A673 (cell line): ENCODE results near the gene SLCO2A1. TPM values are rescaled to one million over a fixed set of nuclear protein-coding genes. Genes with fewer than 3 reads are reported as not detected.

Experiments
- BruUV-seq: library from RNA; stranded (reverse); fragments of 400-500 nt; replicated peaks from 2 replicates; lab custom pipeline; 2021; lab: Mats Ljungman, UMichigan
- CTCF ChIA-PET: fragments of 300-600 bp; sonication (Branson Sonifier 250); formaldehyde crosslinking; loops from one replicate; lab custom pipeline; 2022; ENCODE audit warnings: antibody characterized with exemption; lab: Charles Lee
- POLR2A ChIA-PET: fragments of 300-600 bp; sonication (Branson Sonifier 250); formaldehyde crosslinking; loops from one replicate; lab custom pipeline; 2022; ENCODE audit warnings: antibody characterized with exemption; ENCODE audit not compliant: low non-redundant PET; lab: Charles Lee
- DNase-seq: peaks from one replicate; pipeline ENCODE4 v3.0.0-alpha.2; 2015; ENCODE audit warnings: low spot score
- H3K27ac ChIP-seq: fragments of 200-600 bp; sonication (generic); 2 replicates; pipeline ENCODE4 v1.5.1; 2016; ENCODE audit warnings: mixed run types, low read depth, mild to moderate bottlenecking, mixed read lengths, antibody characterized with exemption, low read length; ENCODE audit not compliant: poor library complexity, severe bottlenecking
- H3K27me3 ChIP-seq: fragments of 200-600 bp; sonication (generic); replicated peaks from 2 replicates; pipeline ENCODE4 v1.6.1; 2017; ENCODE audit warnings: mixed run types, low read depth, mild to moderate bottlenecking, mixed read lengths, antibody characterized with exemption, low read length; ENCODE audit not compliant: insufficient read depth, poor library complexity
- H3K36me3 ChIP-seq: fragments of 200-600 bp; sonication (generic); 2 replicates; pipeline ENCODE4 v1.6.1; 2016; ENCODE audit warnings: mixed run types, mild to moderate bottlenecking, mixed read lengths, antibody characterized with exemption, low read length; ENCODE audit not compliant: insufficient read depth, poor library complexity, severe bottlenecking
- H3K4me1 ChIP-seq: fragments of 200-600 bp; sonication (generic); 2 replicates; pipeline ENCODE4 v1.6.1; 2017; ENCODE audit warnings: mixed run types, mild to moderate bottlenecking, mixed read lengths, antibody characterized with exemption, low read length; ENCODE audit not compliant: insufficient read depth, poor library complexity, severe bottlenecking
- H3K4me3 ChIP-seq: fragments of 200-600 bp; sonication (generic); 2 replicates; pipeline ENCODE4 v1.5.1; 2016; ENCODE audit warnings: low read depth, mixed run types, mild to moderate bottlenecking, mixed read lengths, low read length; ENCODE audit not compliant: poor library complexity, severe bottlenecking
- H3K9me3 ChIP-seq: fragments of 200-600 bp; sonication (generic); 2 replicates; pipeline ENCODE4 v1.6.1; 2016; ENCODE audit warnings: mixed run types, low read depth, mild to moderate bottlenecking, mixed read lengths, antibody characterized with exemption, low read length; ENCODE audit not compliant: poor library complexity, severe bottlenecking
- CTCF ChIP-seq: fragments of 300-800, 200-600 bp; sonication (generic); conservative IDR thresholded peaks from 2 replicates; pipeline ENCODE4 v1.5.1; 2017; ENCODE audit warnings: low read depth, mild to moderate bottlenecking, antibody characterized with exemption, low read length, moderate library complexity, mixed read lengths
- EZH2 ChIP-seq: fragments of 200-600 bp; sonication (generic); IDR thresholded peaks from 2 replicates; pipeline ENCODE4 v1.6.1; 2017; ENCODE audit warnings: borderline replicate concordance, low read depth, mild to moderate bottlenecking, mixed read lengths, antibody characterized with exemption, low read length; ENCODE audit not compliant: poor library complexity, severe bottlenecking
- intact Hi-C: fragments of 100-400 bp; cut with micrococcal nuclease; formaldehyde crosslinking; loops from one replicate; pipeline ENCODE4 v1.10.0; 2022; ENCODE audit not compliant: unreplicated experiment
- total RNA-seq: library from RNA; stranded (reverse); gene quantifications from 2 replicates; pipeline ENCODE4 v1.2.3, GENCODE V29; 2021

The SLCO2A1 gene
- total RNA-seq, 1 experiment from 2014 or later = not detected

DNA sequence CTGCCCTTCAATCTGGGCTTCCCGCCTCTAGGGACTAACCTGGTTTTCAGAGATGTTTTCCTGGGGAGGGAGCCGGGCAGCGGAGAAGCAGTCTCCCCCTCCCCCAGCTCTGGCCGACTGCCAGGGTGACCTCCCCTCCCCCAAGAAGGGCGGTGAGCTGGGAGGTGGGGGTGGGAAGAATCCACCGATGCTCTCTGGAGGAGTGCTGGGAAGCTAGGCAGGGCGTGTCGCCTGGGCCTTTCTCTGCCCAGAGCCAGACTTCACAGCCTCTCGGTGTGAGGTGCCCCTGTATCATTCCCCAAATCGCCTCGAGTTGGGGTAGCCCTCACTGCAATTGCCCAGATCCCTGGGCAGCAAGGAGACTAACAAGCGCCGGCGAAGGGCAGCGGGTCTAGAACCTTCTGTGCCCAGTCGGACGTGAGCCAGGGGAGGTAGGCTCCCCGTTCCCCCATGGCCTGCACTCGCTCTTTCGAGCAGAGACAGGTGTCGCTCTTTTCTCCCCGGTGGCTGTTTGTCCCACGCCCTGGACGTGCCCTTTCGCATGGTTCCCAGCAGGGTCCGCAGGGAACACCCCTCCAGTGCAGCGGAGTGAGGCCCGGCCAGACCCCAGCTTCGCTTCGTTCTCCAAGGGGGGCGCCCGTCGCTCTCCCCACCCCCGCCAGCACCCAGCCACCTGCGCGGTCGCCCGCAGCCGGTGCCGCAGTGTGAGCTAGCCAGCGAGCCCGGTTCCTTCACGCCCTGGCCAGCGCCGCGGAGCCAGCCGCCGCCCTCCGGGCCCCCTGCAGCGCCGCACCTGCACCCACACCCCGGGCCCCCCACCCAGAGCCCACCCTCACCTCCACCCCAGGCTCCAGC lies 135.1 kb downstream of the SLCO2A1 start:
- H3K4me3 ChIP-seq = peak overlapping the region; percentile 59
- H3K36me3 ChIP-seq = no peaks in the 10 kb centered on the region
- H3K27me3 ChIP-seq = peaks cover 34% of the 10 kb centered on the region
- peaks cover 5% of the 10 kb centered on the region for H3K4me1 ChIP-seq
- no peak for DNase-seq
- POLR2A ChIA-PET = no interaction called here
- intact Hi-C loops = no loop called here
- BruUV-seq = no TSS peak
- TF ChIP-seq CTCF (no peak), EZH2 (no peak)
- no peak overlapping the region for H3K27ac ChIP-seq
- no peaks in the 10 kb centered on the region for H3K9me3 ChIP-seq
- CTCF ChIA-PET = no interaction called here

GRCh38 chr3:133893683-133894352 lies 135.9 kb downstream of the SLCO2A1 start:
- no TSS peak for BruUV-seq
- no peak for TF ChIP-seq EZH2
- no peak for TF ChIP-seq CTCF
- POLR2A ChIA-PET = no interaction called here
- intact Hi-C loops = no loop called here
- Histone ChIP-seq H3K27me3 (peaks cover 34% of the 10 kb centered on the region), H3K4me3 (no peak overlapping the region), H3K9me3 (no peaks in the 10 kb centered on the region), H3K4me1 (peaks cover 5% of the 10 kb centered on the region), H3K36me3 (no peaks in the 10 kb centered on the region), H3K27ac (no peak overlapping the region)
- CTCF ChIA-PET = no interaction called here
- no peak for DNase-seq

DNA sequence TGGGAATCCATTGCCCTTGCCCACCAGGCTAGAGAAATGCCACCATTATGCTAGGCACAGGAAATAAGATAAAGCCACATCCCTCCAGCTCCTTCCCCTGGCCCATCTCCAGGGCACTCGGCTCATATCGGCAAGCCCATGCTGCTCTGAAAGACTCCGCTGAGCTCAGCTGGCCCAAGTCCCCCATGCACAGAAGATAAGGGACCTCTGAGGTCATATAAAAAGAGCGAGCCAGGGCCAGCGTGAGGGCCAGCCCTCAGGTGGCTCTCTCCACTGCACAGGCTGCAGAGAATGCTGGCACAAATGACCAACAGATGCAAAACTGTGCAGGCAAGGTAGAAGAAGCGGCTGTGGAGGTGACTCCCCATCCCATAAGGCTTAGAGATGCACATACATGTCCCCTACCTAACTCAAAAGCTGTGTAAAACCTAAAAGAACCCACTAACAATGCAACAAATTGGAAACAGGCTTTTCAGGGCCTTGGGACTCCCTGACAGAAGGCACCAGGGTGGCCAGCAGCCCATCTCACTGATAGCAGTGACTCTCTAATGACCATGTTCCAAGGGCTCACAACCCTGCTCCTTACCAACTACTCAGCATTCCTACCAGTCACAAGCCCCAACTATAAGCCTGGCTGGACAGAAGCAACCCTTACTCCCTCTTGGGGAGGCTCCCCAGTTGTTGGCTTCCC lies 137.0 kb downstream of the SLCO2A1 start:
- Histone ChIP-seq H3K27me3 (peaks cover 28% of the 10 kb centered on the region), H3K36me3 (no peaks in the 10 kb centered on the region), H3K9me3 (no peaks in the 10 kb centered on the region), H3K4me1 (peaks cover 5% of the 10 kb centered on the region), H3K4me3 (no peak overlapping the region), H3K27ac (no peak overlapping the region)
- BruUV-seq = no TSS peak
- POLR2A ChIA-PET = no interaction called here
- intact Hi-C loops = no loop called here
- TF ChIP-seq EZH2 (no peak), CTCF (no peak)
- CTCF ChIA-PET = no interaction called here
- DNase-seq = no peak
